ENCODE results near the gene TRIM44.

DNA sequence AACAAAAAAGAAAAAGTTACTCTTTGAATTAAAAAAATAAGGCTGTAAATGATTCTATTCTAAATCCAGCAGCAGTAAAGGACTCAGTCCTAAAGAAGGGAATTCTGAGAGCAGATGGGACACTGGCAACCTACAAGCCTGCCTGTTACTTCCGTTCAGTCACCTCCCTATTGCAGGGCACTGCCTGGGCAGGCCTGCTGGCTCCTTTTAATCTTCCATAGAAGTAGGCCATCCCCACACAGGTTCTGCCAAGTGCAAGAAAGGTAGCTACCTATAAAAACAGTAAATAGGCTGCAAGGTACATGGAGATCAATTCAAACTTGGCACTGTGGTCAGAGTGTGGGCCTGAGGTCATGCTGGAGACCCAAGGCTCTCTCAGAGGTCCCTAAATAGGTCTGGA lies 136.4 kb downstream of the TRIM44 start:
- TF ChIP-seq, protein P1, sequence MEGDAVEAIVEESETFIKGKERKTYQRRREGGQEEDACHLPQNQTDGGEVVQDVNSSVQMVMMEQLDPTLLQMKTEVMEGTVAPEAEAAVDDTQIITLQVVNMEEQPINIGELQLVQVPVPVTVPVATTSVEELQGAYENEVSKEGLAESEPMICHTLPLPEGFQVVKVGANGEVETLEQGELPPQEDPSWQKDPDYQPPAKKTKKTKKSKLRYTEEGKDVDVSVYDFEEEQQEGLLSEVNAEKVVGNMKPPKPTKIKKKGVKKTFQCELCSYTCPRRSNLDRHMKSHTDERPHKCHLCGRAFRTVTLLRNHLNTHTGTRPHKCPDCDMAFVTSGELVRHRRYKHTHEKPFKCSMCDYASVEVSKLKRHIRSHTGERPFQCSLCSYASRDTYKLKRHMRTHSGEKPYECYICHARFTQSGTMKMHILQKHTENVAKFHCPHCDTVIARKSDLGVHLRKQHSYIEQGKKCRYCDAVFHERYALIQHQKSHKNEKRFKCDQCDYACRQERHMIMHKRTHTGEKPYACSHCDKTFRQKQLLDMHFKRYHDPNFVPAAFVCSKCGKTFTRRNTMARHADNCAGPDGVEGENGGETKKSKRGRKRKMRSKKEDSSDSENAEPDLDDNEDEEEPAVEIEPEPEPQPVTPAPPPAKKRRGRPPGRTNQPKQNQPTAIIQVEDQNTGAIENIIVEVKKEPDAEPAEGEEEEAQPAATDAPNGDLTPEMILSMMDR (IDR thresholded peaks at IDR 0.05) = no peak
- TF ChIP-seq POLR2A (IDR thresholded peaks at IDR 0.05) = no peak

Data from testis (tissue), 2 donors.